GM18858 (cell line): ENCODE measurements around the gene KRTAP10-6.
"Not testable (repeated sequence)": the region's sequence is repeated elsewhere in the genome, so short reads cannot be mapped to it uniquely, and the experiment has no call there.

Experiments
- ATAC-seq: cut with Tn5 transposase; IDR thresholded peaks from one replicate; pipeline ENCODE4 v1.9.1; 2021; ENCODE audit not compliant: unreplicated experiment

KRTAP10-6 gene, protein sequence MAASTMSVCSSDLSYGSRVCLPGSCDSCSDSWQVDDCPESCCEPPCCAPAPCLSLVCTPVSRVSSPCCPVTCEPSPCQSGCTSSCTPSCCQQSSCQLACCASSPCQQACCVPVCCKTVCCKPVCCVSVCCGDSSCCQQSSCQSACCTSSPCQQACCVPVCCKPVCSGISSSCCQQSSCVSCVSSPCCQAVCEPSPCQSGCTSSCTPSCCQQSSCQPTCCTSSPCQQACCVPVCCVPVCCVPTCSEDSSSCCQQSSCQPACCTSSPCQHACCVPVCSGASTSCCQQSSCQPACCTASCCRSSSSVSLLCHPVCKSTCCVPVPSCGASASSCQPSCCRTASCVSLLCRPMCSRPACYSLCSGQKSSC

DNA sequence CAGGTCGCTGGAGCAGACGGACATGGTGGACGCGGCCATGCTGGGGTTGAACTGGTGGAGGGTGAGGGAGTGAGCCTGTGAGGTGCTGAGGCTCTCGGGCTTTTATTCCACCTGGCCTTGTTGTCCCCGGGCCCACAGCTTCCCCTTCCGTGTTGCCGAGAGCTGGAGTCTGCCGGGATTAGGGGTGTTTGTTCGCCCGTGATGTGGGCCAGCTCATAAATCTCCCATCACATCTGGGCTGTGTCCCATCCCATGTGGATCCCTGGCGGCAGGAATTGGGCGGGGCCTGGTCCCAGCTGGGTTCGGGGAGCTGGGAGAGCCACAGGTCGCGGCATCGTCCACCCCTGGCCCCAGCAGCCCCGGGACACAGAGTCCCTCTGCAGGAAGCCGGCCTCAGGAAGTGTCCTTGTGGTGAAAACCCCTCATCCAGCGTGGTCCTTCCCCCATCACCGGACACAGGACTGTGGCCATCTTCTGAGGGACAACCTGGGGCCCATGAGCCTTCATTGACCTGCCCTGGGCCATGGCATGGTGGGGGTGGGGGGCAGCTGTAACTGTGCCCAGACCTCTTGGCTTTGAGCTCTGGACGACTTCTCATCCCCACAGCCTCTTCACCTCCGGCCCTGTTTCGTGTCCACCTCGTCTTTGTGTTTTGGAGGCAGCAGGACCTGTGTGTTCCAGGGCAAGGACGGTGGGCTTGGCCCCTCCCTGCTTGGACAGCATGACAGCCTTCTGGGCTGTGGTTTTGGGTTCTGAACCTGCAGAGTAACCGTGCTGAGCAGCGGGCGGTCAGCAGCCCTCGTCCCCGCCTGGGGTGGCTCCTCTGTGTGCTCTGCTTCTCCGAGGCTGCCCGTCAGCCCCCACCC is at the start of gene KRTAP10-6:
Gene KRTAP10-6, minus strand, starts transcription at position 60 of the 866 bp plus-strand sequence. Its CDS starts 21 bp downstream, at position 39.
- no peak for ATAC-seq

DNA sequence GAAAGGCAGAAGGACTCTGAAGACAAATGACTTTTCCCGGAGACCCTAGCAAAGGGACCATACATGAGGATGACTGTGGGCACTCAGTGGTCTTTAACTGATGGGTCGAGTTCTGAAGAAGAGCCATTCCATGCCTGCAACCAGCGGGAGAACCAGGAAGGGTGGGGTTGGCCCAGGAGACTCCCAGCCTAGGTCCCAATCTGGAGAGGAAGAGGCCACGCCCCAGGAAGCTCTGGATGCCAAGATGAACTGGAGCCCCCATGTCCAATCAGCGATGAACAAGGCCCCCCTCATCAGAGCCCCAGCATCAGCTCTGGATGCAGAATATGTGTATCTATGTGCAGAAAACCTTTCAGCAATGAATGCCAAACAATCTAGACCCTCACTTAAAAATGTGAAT is 48.5 kb upstream of the KRTAP10-6 start:
- no peak for ATAC-seq

DNA sequence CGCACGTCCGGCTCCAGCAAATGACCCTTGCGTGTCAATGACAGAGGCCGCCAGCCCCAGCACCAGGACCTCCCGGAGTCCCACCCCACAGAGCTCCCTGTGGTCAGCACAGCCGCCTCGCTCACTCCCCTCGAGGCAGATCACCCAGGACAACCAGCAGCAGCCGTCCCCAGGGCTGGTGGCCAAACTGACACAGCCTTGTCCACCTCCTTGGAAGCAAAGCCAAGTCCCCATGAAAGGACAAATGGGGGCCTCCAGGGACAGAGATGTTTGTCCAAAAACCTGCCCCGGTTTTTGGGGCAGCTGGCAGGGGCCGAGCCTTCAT is 47.0 kb upstream of the KRTAP10-6 start:
- no peak for ATAC-seq

DNA sequence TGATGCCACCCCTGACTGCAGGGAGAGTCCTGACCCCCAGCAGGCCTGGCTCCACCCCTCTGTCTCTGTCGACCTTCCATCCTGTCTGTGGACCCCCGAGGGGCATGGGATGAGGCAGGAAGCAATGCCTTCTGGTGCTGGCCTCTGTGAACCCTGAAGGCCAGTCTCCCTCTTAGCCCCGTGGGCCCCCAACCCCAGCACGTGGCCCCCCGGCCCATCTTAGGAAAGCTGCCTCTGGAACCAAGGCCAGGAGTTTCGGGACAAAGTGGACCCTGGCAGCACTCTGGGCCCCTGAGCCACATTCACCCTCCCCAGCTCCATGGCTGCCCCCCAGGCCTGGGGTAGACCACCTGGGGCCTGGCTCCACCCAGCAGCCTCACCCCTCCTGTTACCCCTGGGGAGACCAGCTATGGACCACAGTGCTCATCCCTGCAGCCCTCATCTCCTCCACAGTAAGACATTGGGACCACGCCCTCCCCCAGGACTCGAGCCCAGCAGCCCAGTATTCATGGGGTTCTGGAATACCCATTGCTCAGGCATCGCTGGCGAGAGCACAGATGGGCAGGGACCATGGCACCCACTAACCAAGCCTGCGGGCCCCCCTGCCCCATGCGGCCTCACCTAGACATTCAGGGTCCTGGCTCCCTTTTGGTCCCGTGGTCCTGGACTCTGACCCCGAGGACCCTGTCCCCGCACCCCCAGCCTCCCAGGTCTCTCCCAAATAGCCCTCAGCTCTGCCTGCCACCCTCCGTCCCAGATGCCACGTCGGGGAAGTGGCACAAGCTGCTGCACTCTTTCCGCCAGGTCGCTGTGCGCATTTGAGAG is 46.4 kb upstream of the KRTAP10-6 start:
- ATAC-seq = not testable (repeated sequence)

DNA sequence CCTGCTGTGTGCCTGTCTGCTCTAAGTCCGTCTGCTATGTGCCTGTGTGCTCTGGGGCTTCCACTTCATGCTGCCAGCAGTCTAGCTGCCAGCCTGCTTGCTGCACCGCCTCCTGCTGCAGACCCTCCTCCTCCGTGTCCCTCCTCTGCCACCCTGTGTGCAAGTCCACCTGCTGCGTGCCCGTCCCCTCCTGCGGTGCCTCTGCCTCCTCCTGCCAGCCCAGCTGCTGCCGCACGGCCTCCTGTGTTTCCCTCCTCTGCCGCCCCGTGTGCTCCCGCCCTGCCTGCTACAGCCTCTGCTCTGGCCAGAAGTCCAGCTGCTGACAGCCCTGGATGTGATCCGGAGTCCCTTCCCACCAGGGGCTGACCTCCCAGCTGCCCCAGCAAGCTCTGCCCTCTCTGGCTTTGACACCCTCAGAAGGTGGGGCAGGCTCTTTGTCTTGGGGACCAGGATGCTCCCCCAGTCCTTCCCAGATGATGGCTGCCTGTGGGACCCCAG is 45.6 kb upstream of the KRTAP10-6 start:
- ATAC-seq = not testable (repeated sequence)

DNA sequence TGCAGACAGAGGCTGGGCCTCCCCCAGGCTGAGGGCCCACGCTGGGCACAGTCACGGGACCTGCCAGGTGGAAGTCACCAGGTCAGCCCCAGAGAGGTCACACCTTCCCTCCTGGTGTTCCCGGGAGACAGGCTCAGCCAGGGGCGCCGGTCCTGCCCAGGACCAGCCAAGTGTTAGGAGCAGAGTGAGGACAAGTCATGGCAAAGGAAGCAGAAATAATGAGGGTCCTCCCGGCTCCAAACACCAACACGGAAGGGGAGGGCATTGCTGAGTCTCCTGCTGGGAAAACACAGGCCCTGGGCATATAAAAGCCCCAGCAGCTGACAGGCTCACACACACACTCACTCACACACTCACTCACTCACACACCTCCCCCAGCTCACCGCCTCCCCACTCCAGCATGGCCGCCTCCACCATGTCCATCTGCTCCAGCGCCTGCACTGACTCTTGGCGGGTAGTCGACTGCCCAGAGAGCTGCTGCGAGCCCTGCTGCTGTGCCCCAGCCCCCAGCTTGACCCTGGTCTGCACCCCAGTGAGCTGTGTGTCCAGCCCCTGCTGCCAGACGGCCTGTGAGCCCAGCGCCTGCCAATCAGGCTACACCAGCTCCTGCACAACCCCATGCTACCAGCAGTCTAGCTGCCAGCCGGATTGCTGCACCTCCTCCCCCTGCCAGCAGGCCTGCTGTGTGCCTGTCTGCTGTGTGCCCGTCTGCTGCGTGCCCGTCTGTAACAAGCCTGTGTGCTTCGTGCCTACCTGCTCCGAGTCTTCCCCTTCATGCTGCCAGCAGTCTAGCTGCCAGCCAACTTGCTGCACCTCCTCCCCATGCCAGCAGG is 44.9 kb upstream of the KRTAP10-6 start, which contains the start of gene KRTAP10-10:
Gene KRTAP10-10, plus strand, starts transcription at position 339 of the 833 bp plus-strand sequence. Its CDS starts 62 bp downstream, at position 401.
- ATAC-seq = no peak

DNA sequence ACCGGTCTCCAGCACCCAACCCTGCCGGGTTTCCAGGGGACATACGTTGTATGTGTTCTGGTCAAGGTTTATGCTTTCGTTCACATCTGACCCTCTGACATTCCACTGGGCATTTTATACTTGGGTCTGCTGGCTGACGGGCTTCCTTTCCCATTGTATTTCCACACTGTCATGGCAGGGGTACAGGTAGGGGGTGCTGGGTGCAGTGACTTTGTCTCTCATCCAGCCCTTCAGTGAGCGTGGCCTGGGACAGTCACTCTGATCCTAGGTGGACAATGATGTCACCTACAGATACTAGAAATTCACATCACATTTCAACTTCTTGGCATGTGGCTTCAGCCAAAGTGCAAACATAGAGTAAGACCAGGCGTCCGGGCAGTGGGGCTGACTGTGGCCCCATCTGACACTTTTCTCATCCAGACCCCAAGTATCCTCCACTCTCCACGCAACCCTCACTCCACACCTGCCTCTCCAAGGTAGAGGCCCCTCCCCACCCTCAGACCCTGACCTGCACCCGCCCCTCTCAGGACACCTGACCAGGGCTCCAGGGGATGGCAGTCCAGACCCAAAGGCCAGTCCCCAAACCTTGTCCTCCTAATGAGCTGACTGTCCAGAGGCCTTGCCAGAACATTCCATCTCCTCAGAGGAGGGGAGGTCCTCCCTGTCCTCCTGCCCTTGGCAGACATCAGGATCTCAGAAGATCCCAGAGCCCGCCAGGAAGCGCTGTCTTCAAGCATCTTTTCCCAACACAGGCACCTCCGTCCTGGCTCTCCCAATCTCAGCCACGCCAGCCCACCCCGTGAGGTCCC is 44.1 kb upstream of the KRTAP10-6 start:
- ATAC-seq = no peak

DNA sequence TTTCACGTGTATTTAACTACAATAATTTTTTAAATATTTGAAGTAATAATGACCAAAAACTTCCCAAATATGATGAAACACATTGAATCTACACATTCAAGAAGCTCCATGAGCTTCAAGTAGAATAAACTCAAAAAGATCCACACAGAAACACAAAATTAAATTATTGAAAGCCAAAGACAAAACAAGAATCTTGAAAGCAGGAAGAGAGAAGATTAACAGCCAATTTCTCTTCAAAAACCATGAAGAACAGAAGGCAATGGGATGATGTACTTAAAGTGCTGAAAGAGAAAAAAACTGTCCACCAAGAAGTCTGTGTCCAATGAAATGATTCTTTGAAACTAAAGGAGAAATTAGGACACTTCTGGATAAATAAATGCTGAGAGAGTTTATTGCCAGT is 39.8 kb upstream of the KRTAP10-6 start:
- no peak for ATAC-seq

DNA sequence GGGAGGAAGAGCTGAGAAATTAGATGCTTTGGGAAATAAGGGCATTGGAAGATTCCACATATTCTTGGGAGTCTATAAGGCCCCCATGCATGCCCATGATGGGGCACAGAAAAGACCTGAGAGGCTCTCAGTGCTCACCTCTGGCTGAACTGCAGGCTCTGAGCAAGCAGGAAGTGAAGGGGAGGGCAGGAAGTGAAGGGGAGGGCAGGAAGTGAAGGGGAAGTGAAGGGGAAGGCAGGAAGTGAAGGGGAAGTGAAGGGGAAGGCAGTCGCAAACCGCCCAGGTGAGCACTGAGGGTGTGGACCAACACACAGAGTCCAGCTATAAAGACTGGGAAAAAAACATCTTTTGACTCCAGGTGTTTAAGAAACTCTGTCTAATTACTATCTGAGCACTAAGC is 38.1 kb upstream of the KRTAP10-6 start:
- no peak for ATAC-seq

DNA sequence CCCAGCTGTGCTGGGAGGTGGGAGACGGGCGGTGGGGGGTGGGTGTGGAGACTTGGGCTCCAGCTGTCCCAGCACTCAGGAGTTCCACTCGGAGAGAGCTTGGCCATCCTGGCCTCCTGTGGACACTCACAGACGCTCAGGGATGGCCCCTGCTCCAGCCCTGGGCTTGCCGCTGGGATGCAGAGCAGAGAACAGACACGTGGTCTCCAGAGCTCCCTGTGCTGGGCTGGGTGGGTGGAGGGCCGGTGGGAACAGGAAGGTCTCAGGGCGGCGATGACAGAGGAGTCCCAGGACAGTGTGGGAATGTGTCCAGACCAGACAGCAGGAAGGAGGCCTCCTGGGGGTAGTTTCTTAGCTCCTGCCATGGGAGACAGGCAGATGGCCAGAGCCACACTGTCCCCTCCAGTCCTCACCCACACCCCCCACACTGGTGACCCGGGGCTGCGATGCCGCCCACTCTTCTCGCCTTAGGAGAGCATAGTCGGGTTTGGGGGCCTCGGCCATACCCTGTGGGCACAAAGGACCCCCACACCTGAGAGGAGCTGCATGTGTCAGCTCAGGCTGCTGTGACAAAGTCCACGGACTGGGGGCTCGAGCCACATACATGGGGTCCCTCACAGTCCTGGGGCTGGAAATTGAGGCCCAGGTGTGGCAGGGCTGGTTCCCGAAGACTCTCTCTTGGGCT is 36.5 kb upstream of the KRTAP10-6 start:
- no peak for ATAC-seq

DNA sequence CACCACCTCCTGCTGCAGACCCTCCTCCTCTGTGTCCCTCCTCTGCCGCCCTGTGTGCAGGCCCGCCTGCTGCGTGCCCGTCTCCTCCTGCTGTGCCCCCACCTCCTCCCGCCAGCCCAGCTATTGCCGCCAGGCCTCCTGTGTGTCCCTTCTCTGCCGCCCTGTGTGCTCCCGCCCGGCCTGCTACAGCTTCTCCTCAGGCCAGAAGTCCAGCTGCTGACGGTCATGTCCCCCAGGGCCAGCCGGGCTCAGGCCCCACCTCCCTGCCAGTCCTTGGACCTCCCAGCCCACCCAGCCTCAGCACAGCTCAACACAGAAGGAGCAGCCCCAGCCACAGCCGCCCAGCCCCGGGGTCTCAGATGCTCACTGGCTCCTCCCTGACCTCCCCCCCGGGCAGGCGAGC is 35.5 kb upstream of the KRTAP10-6 start:
- ATAC-seq = not testable (repeated sequence)

DNA sequence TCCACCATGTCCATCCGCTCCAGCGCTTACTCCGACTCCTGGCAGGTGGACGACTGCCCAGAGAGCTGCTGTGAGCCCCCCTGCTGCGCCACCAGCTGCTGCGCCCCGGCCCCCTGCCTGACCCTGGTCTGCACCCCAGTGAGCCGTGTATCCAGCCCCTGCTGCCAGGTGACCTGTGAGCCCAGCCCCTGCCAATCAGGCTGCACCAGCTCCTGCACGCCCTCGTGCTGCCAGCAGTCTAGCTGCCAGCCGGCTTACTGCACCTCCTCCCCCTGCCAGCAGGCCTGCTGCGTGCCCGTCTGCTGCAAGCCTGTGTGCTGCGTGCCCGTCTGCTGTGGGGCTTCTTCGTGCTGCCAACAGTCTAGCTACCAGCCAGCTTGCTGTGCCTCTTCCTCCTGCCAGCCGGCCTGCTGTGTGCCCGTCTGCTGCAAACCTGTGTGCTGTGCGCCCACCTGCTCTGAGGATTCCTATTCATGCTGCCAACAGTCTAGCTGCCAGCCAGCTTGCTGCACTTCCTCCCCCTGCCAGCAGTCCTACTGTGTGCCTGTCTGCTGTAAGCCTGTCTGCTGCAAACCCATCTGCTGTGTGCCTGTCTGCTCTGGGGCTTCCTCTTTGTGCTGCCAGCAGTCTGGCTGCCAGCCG is 35.0 kb upstream of the KRTAP10-6 start:
- not testable (repeated sequence) for ATAC-seq

DNA sequence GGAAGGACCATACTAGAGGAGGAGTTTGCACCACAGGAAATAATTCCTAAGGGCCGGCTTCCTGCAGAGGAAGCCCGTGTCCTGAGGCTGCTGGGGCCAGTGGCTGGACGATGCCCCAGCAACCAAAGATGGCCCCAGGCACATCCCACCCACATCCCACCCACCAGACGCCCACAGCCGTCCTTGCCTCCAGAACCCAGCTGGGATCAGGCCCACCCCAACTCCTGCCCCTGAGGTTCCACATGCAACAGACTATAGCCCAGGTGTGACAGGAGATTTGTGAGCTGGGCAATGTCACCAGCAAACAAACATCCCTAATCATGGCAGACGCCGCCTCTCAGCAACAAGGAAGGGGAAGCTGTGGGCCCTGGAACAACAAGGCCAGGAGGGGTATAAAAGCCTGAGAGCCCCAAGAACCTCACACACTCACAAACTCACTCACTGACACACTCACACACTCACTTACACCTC is 34.4 kb upstream of the KRTAP10-6 start, which contains the start of gene KRTAP10-9:
Gene KRTAP10-9, plus strand, starts transcription at position 421 of the 471 bp plus-strand sequence. CDS start 79 bp downstream, outside the sequence.
- no peak for ATAC-seq

DNA sequence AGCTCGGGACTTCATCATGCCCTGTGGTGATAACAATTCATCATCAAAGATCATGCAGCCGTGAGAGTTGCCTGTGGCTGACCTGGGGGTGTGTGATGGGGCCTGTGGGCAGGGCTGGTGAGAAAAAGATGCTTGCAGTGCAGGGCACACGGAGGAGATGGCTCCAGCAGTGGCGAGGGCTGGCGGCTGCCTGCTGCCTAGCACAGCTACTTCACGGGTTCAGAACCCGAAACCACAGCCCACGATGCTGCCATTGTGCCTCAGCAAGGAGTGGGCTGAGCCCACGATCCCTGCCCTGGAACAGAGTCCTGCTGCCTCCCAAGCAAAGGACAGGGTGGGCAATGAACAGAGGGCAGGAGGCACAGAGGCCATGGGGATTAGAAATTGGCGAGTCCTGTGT is 34.0 kb upstream of the KRTAP10-6 start:
- no peak for ATAC-seq

DNA sequence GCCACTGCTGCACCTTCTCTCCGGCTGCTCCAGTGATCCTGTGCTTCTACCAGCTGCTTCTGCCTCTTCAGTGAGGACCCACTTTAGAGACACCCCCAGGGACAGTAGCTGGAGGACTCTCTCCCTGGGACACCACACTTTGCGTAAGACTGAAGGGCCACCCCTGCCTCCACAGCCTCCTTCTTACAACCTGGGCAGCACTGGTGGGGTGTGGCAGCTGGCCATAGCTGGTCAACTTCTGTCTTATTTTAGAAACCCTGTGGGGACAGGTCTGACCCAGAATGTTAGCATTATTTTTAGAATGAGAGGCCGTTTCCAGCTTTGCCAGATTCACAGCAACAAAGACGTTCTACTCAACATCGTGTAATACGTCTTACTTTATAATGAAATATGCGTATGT is 33.5 kb upstream of the KRTAP10-6 start:
- ATAC-seq = no peak

DNA sequence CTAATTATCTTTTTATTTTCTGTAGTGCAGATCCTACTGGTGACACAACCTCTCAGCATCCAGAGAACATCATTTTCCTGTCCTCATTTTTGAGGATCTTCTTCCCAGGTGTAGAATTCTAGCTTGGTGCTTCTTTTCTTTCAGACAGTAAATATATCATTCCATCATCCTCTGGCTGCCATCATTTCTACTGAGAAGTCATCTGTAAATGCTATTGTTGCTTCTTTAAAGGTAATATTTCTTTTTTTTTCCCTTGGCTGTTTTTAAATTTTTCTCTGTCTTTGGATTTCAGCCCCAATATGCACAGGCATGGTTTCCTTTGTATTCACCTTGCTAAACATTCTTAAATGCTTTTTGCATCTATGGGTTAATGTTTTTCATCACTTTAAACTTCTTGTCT is 31.3 kb upstream of the KRTAP10-6 start:
- no peak for ATAC-seq

DNA sequence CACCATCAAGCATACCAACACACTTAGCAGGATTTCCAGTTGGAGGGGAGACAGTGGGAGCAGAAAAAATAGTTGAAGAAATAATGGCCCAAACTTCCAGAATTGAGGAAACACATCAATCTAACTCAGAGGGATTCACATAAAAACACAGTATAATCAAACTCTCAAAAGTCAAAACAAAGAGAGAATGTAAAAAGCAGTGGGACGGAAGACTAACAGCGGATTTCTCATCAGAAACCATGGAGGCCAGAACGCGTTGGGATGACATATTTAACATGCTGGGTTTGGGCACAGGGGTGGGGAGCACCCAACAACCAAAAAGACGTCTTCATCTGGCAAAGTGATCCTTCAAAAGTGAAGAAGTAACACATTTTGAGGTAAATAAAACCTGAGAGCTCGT is 27.6 kb upstream of the KRTAP10-6 start:
- ATAC-seq = no peak

DNA sequence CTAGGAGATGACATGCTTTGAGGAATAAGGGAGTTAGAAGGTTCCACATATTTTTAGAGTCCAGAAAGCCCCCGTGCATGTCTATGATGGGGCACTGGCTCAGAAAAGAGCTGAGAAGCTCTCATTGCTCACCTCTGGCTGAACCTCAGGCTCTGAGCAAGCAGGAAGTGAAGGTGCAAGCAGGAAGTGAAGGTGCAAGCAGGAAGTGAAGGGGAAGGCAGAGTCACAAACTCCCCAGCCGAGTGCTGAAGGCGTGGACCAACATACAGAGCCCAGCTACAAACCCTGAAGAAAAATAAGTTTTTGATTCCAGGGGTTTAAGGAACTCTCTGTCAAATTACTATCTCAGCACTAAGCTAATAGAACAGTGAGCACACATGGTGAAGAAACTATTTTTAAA is 26.6 kb upstream of the KRTAP10-6 start:
- ATAC-seq = no peak
